ENCODE results near the gene RPS15. TPM values are rescaled to one million over a fixed set of nuclear protein-coding genes. Genes with fewer than 3 reads are reported as not detected.

The RPS15 gene
- total RNA-seq, 1 donor from 2014 or later = 1,045 TPM

- Histone ChIP-seq H3K36me3 (ENCODE audit: insufficient read depth, low read length) (no peaks in the 10 kb centered on the region), H3K27ac (ENCODE audit: low read depth, low read length) (no peak overlapping the region), H3K4me3 (ENCODE audit: insufficient read depth, low read depth, low read length) (no peak overlapping the region), H3K9me3 (ENCODE audit: insufficient read depth, low read depth, low read length) (no peaks in the 10 kb centered on the region), H3K4me1 (ENCODE audit: insufficient read depth, low read length) (peaks cover 12% of the 10 kb centered on the region), H4K20me1 (ENCODE audit: insufficient read depth, low read length) (peaks cover 69% of the 10 kb centered on the region), H3K4me2 (ENCODE audit: low read length) (no peak overlapping the region), H3K27me3 (ENCODE audit: insufficient read depth, low read length) (peaks cover 5% of the 10 kb centered on the region), H3K79me2 (ENCODE audit: insufficient read depth, low read length) (peaks cover 15% of the 10 kb centered on the region), H2AFZ (ENCODE audit: low read depth, low read length) (no peak overlapping the region), H3K9ac (ENCODE audit: low read length) (no peak overlapping the region)
- no peaks in the 10 kb centered on the region for H3K36me3 Mint-ChIP-seq (ENCODE audit: low read depth, unreplicated experiment)
- H3K4me1 Mint-ChIP-seq (ENCODE audit: low read depth, unreplicated experiment) = peaks cover 4% of the 10 kb centered on the region
- DNase-seq (ENCODE audit: low read depth) (no peak), FAIRE-seq (no peak)
- H3K9me3 Mint-ChIP-seq (ENCODE audit: unreplicated experiment) = peaks cover 3% of the 10 kb centered on the region
- no peak for TF ChIP-seq EZH2 (IDR thresholded peaks at IDR 0.05; ENCODE audit: insufficient read depth, low read length)
- TF ChIP-seq, protein P1, sequence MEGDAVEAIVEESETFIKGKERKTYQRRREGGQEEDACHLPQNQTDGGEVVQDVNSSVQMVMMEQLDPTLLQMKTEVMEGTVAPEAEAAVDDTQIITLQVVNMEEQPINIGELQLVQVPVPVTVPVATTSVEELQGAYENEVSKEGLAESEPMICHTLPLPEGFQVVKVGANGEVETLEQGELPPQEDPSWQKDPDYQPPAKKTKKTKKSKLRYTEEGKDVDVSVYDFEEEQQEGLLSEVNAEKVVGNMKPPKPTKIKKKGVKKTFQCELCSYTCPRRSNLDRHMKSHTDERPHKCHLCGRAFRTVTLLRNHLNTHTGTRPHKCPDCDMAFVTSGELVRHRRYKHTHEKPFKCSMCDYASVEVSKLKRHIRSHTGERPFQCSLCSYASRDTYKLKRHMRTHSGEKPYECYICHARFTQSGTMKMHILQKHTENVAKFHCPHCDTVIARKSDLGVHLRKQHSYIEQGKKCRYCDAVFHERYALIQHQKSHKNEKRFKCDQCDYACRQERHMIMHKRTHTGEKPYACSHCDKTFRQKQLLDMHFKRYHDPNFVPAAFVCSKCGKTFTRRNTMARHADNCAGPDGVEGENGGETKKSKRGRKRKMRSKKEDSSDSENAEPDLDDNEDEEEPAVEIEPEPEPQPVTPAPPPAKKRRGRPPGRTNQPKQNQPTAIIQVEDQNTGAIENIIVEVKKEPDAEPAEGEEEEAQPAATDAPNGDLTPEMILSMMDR (IDR thresholded peaks at IDR 0.05; ENCODE audit: insufficient read depth, low read depth, low read length) = no peak
- H3K27ac Mint-ChIP-seq (ENCODE audit: unreplicated experiment) = peak overlapping the region; percentile 62
- H3K27me3 Mint-ChIP-seq (ENCODE audit: low read depth, unreplicated experiment) = peaks cover 2% of the 10 kb centered on the region
- H3K4me3 Mint-ChIP-seq (ENCODE audit: unreplicated experiment) = no peak overlapping the region
Observed at GRCh38 chr19:1473085-1473851, 35.1 kb downstream of the RPS15 start.

GRCh38 chr19:1474011-1474764 is 36.0 kb downstream of the RPS15 start:
- H3K9me3 Mint-ChIP-seq (ENCODE audit: unreplicated experiment) = peaks cover 3% of the 10 kb centered on the region
- H3K4me1 ChIP-seq (ENCODE audit: insufficient read depth, low read length) = peaks cover 12% of the 10 kb centered on the region
- H3K27ac ChIP-seq (ENCODE audit: low read depth, low read length) = no peak overlapping the region
- peaks cover 2% of the 10 kb centered on the region for H3K27me3 Mint-ChIP-seq (ENCODE audit: low read depth, unreplicated experiment)
- no peaks in the 10 kb centered on the region for H3K9me3 ChIP-seq (ENCODE audit: insufficient read depth, low read depth, low read length)
- H3K4me3 ChIP-seq (ENCODE audit: insufficient read depth, low read depth, low read length) = no peak overlapping the region
- no peaks in the 10 kb centered on the region for H3K36me3 Mint-ChIP-seq (ENCODE audit: low read depth, unreplicated experiment)
- no peak for FAIRE-seq
- TF ChIP-seq, protein P1 (IDR thresholded peaks at IDR 0.05; ENCODE audit: insufficient read depth, low read depth, low read length) = no peak
- no peak for TF ChIP-seq EZH2 (IDR thresholded peaks at IDR 0.05; ENCODE audit: insufficient read depth, low read length)
- peak overlapping the region; percentile 32 for H3K4me2 ChIP-seq (ENCODE audit: low read length)
- peak; percentile 47 for DNase-seq (ENCODE audit: low read depth)
- H3K27me3 ChIP-seq (ENCODE audit: insufficient read depth, low read length) = peaks cover 5% of the 10 kb centered on the region
- H2AFZ ChIP-seq (ENCODE audit: low read depth, low read length) = no peak overlapping the region
- no peaks in the 10 kb centered on the region for H3K36me3 ChIP-seq (ENCODE audit: insufficient read depth, low read length)
- no peak overlapping the region for H3K9ac ChIP-seq (ENCODE audit: low read length)
- H3K4me1 Mint-ChIP-seq (ENCODE audit: low read depth, unreplicated experiment) = peaks cover 4% of the 10 kb centered on the region
- H4K20me1 ChIP-seq (ENCODE audit: insufficient read depth, low read length) = peaks cover 69% of the 10 kb centered on the region
- no peak overlapping the region for H3K4me3 Mint-ChIP-seq (ENCODE audit: unreplicated experiment)
- H3K79me2 ChIP-seq (ENCODE audit: insufficient read depth, low read length) = peaks cover 23% of the 10 kb centered on the region
- H3K27ac Mint-ChIP-seq (ENCODE audit: unreplicated experiment) = no peak overlapping the region
